ENCODE measurements around the gene VAPA.

The VAPA gene

DNA sequence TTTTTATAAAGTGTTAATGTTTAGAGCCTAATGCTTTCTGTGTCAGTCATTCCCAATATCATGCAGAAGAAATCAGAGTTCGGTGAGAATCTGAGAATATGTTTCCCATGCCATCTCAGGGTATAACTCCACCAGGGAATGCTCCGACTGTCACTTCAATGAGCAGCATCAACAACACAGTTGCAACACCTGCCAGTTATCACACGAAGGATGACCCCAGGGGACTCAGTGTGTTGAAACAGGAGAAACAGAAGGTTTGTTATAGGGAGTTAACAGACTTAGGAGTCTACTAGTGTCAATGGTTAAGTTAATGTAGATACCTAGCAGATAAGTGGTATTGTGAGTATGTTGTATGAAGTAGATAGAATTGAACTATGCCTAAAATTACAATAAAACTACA, 31.0 kb downstream of the VAPA start:
- no peak for DNase-seq

DNA sequence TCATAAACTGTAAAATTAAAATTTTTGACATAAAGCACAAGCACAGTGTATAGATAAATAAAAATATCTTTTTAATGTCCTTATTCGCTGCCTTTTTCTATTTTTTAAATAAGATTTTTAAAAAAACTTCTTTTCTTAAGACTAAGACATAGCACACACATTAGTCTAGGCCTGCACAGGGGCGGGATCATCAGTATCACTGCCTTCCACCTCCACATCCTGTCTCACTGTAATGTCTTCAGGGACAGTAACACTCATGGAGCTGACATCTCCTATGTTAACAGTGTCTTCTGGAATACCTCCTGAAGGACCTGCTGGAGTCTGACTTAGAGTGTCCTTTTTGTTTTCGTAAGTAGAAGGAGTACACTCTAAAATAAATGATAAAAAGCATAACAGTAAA, 33.0 kb downstream of the VAPA start:
- DNase-seq = no peak

DNA sequence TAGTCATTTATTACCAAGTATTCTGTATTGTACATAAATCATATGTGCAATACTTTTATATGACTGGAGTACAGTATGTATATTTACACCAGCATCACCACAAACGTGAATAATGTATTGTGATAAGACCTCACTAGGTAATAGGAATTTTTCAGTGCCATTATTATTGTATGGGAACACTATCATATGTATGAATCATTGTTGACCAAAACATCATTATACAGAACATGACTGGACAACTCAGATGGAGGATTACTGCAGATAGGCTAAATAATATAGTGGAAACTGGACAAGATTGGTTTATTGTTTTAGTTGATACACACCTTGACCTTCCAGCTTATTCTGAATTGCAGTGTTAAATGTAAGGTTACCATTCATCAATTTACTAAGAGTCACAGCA, 33.4 kb downstream of the VAPA start:
- no peak for DNase-seq

DNA sequence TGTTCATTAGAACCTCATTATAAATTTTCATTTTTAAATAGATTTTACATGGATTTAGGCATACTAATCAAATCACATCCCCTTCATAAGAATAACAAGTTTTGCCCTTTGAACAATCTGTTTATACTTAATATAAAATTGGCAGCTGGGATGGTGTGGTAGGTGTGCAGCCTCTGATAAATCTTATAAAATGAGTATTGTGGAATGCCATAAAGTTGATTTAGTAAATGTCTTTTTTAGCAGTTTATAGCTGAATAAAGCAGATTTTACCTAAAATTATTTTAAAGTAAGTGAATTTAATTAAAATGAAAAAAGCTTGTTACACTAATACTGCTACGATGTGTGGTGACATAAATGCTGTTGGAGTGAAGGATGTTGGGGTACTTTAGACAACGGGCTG, 35.5 kb downstream of the VAPA start:
- DNase-seq = no peak

DNA sequence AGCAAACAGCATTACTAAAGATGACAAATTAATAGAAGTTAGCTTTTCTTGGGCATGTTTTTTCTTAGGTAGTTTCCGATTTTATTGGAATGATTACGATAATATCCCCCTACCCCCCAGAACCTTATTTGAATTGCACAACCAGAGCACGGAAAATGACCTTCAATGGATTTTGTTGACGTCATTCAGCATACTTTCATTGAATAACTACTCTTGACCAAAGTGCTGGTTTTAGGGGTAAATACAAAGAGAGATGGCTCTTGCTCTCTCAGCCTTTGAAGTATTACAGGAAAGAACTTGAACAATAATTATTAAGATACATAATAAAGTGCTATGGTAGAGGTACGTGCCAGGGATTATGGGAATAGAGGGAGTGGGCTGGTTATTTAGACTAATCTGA, 36.0 kb downstream of the VAPA start:
- no peak for DNase-seq

DNA sequence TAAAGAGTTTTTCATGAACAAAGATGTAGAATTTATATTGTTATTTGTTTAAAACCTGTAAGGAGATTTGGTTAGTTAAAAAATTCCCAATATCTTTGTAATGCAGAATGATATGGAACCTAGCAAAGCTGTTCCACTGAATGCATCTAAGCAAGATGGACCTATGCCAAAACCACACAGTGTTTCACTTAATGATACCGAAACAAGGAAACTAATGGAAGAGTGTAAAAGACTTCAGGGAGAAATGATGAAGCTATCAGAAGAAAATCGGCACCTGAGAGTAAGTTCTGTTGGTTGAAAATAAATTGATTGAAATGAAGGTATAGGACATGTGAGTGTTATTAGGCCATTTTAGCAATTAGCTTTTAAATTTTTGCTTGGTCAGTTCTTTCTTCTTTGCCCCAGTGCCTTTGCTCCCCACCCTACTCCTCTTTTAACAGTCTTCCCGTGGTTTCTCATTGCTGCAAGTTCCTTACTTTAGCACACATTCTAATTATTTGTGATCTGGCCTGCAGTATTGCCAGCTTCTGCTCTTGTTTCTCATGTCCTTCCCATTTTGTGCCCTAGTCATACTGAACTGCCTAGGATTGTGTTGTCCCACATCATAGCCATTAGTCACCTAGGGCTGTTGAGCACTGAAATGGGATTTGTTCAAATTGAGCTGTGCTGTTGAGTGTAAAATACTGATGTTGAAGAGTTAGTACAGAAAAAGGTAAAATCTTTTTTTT, 36.6 kb downstream of the VAPA start:
- DNase-seq = no peak

DNA sequence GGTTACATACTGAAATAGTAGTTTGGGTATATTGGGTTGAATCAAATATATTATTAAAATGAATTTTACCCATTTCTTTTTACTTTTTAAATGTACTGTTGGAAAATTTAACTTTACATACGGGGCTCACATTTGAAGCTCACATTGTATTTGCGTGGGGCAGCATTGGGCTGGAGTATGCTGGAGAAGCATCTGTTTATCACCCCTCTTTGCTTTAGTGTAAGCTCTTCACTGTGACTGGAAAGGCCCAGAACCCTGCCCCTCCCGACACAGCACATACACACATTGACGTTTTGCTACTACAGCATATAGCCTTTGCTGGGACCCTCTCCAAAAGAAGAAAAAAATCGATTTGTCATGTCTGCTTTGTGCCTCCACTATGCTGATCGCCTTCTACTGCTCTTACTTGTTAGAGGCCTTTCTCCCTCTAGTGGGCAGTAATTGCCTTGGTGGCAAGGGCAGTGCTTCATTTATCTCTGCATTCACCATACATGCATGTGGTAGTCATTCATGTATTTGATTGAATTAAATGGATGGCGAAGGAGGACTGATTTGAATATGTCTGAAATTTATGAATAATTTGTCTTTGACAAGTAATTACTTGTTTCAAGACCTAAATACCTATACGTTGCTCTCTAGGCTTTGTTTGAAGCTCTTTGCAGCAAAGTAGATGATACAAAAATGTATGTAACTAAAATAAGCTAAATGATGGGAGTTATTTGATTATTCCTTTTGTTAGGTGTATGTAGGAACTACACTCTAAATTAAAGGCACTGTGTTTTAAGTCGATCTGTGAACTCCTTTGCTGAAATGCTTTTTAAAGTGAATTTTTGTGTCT, 37.4 kb downstream of the VAPA start:
- no peak for DNase-seq

DNA sequence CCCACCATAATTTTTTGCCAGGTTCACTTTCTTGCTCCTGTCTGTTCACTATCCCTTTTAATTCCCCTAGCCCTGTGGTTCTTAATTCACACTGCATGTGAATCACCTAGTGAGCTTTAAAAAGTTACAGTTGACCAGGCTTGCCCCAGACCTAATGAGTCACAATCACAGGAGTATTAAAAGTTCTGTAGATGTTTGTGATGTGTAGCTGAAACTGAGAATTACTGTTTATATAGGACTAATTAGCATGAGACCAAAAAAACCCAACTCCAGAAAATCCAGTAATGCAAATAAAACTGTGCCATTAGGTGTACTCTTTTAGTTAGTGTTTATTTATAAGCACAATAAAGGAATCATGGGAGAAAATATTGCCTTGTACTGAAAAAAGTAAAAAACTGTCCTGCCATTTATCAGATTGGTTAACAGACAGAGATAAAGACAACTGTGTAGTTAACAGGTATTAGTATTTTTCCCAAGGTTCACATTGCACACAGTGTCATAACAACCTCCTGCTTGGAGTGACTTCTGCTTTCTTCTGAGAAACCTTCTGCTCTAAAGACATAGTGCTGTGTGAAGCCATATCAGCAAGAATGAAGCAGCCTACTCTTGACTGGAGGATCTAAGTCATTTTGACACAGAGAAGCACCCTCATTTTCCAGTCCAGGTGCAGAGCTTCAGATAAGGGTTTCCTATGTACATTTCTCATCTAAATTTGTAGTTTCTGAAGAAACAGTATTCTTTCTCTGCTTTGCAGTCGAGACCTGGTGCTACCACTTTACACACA, 39.0 kb downstream of the VAPA start:
- no peak for DNase-seq

DNA sequence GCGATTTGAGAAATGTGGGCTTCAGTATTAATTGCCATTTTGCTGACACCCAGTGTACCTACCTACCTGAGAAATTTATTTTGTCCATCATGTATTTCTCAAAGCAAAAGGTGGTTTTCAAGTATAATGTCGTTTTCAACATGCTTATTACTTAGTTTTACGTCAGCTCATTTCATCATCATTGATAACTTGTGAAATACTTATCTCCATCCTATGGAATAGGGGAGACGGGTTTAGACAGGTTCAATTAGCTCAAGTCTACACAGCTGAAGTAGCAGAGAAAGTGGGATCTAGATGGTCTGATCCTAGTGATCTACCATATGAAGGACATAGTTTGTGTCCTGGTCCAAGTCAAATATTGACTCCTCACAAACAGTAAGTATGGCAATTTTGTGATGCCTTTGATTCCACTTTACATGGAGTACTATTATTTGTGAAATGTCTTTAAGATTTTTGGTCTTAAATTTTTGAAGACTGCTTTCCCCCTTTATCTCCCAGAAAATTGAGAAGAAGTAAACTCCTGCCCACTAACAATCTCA, 45.1 kb downstream of the VAPA start:
- DNase-seq = no peak

DNA sequence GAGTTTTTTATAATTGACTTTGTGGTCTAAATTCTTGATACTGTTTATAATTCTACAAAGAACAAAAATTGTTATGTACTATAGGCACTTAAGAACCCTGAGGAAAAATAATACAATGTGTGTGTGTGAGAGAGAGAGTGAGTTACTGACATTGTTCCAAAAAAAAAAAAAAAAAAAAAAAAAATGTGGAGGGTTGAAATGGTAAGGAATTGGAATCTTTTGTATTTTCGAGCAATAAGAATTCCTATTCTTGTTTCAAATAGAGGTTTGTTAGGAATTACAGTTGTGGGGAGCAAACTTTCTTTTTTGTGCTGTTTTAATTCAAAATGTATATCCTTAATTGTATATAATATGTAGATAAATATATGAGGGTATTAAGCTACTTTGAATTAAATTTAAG, 45.7 kb downstream of the VAPA start:
- DNase-seq = no peak

DNA sequence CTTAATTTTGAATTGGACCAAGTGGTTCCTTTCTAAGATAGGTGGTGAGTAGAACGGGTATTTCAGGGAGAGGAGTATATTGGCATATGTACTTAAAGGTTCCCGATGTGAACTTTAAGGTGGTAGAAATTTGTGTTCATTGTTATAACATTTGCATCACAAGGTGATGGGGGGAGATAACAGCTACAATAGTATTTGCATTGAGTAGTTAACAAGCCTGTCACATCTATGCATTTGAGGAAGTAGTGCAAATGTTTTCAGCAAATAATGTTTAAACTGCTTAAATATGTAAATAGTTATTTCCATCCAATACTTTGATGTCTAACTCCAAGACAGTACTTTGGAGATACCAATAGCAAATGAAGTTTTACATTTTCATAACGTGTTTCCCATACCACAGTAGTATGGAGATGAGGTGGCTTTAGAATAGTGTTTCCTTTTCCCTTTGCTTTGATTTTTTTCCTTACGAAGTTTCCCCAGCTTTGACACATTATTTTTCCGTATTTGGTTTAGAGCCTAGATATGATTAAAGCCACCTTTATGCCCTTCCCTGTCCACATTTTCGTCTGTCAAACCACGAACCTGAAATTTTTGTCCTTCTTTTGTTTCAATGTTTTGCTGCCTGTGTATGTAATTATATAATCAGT, 46.6 kb downstream of the VAPA start:
- DNase-seq = no peak

DNA sequence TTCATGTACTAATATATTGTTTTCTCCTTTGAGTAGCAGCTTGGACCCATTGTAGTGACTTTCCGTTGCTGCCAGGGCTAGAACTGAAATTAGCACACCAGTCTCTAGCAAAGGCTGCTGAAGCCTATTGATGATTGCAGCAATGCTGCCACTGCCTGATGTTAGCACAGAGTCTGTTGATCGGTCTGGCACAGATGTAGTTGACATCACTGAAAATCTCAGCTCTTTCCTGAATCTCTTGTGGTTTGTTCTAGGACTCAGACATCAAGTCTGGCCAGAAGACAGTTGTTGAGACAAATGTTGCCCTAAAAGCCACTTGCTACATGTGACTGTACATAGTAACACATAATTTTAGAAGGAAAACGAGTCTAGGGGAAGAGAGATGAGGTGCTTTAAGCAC, 47.2 kb downstream of the VAPA start:
- DNase-seq = no peak

DNA sequence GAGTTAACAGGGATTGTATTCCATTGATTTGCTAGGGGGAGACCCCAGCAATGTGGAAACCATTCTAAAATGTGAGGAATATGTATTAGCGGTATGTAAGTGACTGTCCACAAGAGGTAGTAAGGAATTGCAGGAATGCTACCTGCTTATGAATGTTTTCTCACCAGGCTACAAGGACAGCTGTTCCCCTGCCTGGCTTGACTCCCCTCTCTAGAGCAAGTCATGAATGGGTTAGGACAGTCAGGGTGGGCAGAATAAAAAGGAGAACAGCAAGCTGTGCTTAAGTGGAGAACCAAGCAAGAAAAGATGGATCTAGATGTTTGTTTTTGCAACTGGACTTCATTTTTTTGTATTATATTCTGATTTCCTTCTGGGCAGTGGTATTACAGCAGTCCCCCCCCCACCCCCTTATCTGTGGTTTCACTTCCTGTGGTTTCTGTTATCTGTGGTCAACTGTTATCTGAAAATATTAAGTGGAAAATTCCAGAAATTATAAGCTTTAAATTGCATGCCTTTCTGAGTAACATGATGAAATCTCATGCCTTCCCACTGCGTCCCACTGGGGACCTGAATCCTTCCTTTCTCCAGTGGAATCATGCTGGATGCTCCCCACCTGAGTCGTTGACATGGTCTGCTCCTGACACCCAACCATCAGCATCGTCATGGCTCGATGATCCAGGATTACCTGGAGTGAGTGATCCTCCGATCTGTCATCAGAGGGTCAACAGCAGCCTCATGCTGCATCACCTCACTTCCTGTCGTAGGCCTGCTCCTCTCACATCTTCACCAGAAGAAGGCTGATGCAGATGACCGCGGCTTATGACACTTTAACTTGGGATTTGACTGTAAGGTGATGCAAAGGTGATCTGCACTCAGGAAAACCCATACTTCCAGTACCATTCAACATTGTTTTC, 52.2 kb downstream of the VAPA start:
- no peak for DNase-seq

DNA sequence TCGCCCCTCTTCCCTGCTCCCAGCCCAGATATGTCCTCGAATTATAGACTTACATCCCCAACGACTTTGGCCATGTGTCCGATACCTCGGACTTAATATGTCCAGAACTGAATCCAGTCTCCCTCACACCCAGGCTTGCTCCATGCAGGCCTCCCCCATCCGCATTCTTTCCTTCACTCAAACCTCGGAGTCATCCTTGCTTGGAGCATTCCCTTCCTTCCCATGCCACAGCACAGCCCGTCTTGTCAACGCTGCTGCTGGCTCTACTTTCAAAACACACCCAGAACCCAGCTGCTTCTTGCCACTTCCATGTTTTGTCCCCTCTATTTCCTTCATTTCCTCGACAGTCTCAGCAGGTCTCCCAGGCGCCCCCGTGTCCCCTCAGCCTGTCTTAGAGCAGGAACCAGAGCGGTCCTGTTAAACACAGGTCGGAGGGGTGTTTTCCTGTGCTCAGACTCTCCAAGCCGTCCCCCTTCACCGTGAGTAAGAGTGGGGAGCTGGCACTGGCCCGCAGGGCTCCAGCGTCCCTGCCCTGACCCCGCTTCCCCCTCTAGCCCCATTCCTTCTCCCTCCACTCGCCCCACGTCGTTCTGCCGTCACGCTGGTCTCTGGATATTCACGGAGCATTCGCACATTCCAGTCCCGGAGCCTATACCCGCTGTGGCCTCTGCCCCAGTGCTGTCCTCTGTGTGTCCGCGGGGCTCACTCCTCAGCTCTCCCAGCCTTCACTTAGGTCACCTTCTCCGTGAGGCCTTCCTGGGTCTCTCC, 54.4 kb downstream of the VAPA start:
- no peak for DNase-seq

DNA sequence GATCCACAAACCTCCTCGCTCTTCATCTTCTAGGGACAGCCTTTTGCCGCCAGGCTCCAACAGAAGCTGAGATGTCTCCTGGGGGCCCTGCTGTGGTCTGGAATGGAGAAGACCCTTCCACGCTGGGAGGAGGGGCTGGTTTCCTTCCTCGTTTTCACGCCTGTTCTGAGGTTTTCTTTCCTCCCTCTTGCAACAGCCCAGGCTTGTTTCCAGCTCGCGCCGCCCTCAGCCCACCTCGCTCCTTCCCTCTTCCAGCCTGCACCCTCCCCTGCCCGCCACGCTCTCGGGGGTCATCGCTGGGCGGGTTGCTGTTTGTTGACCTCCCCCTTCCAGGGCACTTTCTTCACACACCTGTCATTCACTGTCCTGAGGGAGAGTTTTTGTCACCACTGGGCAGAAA, 55.4 kb downstream of the VAPA start:
- no peak for DNase-seq

DNA sequence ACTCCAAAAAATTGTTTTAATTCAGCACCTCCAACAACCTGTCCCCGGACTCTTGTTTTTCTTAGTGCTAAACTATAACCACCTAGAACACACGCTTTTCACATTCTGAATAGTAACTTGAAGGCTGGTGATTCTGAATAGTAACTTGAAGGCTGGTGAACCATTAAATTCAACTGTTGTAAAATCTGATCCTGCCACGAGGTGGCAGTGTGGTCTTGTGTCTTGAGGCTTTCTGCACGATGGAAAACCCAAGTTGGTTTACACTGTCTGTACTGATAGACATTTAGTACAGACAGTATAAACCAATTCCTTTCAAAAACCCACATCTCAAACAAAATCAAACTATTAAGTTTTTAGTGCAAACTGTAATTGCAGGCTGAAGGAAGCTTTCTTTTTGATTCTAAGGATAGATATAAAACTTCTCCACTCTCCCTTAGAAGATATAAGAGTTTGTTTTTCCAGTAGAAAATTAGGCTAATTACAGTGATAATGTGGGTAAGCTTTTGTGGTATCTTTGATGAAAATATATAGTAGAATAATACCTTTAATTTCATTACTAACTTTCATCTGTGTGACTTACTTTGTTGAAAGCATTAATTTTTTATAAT, 57.6 kb downstream of the VAPA start:
- peak; percentile 26 for DNase-seq

DNA sequence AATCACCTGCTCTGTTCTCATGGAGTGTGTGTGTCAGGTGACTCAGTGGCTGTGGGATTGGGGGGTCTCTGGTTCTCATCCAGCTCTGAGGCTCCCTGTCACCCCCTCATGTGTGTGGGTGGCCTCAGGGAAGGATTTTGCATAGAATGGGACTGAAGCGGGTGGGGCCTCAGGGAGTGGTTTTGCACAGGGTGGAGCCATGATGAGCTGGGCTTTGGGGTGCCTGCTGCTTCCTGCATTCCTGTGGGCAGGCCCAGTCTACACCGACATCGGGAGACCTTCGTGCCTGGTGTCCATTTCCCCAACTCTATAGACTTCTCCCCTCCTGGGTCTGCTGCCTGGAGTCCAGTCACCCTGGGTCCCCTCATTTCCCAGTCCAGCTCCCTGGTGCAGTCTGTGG, 59.7 kb downstream of the VAPA start:
- DNase-seq = no peak

DNA sequence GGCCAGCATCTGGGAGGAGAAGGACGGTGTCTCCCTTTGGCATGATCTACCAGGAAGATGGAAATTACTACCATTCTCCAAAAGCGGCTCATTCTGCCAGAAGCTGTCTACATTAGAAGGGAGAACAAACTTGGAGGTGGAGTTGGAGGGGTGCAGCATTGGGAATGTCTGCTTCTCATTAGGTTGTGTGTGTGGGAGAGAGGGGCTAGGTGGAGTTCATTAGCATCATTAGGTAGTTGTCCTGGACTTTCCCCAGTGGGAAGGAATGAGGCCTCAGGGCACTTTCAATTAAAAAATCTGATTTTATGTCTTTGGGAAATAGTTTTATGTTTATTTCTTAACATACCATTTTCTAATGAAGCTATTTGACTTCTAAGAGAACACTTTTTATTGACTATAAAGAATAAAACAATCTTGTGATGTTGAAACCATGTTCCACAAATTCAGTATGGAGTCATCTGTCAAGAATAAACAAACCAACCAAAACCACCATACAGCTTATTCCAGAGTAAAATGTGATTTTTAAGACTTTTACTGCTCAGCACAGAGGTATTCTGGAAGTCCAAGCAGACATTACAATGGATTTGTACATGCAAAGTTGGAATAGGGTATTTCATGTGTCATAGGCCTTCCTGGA, 60.6 kb downstream of the VAPA start:
- no peak for DNase-seq

DNA sequence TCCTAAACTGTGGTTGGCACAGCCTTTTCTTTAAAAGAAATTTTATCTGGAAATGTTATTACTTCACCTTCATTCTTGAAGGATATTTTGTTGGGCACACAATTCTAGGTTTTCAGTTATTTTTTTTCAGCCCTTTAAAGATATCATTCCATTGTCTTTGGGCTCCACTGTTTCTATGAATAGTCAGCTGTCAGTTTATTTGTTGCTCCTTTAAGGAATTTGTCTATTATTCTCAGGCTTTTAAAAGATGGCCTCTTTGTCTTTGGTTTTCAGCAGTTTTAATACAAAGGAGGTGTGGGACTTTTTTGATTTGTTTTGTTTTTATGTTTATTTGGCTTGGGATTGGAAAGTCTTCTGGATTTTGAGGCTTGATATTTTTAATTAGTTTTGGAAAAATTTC, 61.8 kb downstream of the VAPA start:
- DNase-seq = no peak

DNA sequence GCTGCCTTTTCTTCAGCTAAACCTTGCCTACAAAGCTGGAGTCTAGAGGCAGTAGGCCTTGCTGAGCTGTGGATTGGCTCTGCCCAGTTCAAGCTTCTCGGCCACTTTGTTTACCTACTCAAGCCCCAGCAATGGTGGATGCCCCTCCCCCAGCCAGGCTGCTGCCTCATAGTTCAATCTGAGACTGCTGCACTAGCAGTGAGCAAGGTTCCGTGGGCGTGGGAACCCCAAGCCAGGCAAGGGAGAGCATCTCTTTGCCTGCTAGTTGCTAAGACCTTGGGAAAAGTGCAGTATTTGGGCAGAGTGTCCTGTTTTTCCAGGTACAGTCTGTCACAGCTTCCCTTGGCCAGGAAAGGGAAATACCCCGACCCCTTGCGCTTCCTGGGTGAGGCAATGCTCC, 68.9 kb downstream of the VAPA start:
- DNase-seq = no peak
